Gastrocnemius medialis (tissue), 4 donors: ENCODE data around the gene SLFNL1. TPM values are rescaled to one million over a fixed set of nuclear protein-coding genes. Genes with fewer than 3 reads are reported as not detected.

Experiments
- ATAC-seq, 2 donors: fragments of 150-250 bp; one replicate each; pipeline ENCODE4 v1.9.1; 2016
- DNase-seq, 2 donors: peaks; one replicate each; pipeline ENCODE4 v3.0.0-alpha.2; 2019
- H3K27ac ChIP-seq, 4 donors: fragments of 200-600 bp; sonication (generic); 1 replicate in 1 of 4; 2 replicates in 3 of 4; pipeline ENCODE4 v1.5.1; 2016 to 2018; ENCODE audit warnings: mild to moderate bottlenecking in 2 of 4, moderate library complexity in 1 of 4
- H3K27me3 ChIP-seq, 3 donors: fragments of 200-600 bp; sonication (generic) in 2 of 3; 1 replicate in 1 of 3; 2 replicates in 2 of 3; pipeline versions ENCODE4 v1.5.1 to v1.6.0; 2016 to 2019; ENCODE audit warnings: mild to moderate bottlenecking in 1 of 3, moderate library complexity in 1 of 3
- H3K36me3 ChIP-seq, 2 donors: fragments of 200-600 bp; sonication (generic) in 1 of 2; one replicate each; pipeline ENCODE4 v1.5.1; 2017 to 2018
- H3K4me1 ChIP-seq, 2 donors: fragments of 200-600 bp; sonication (generic) in 1 of 2; one replicate each; pipeline ENCODE4 v1.5.1; 2016 to 2017; ENCODE audit warnings: mild to moderate bottlenecking in 2 of 2
- H3K4me3 ChIP-seq, 4 donors: fragments of 200-600 bp; sonication (generic) in 3 of 4; 1 replicate in 1 of 4; 2 replicates in 3 of 4; pipeline ENCODE4 v1.5.1; 2016 to 2019; ENCODE audit warnings: mild to moderate bottlenecking in 2 of 4
- H3K9me3 ChIP-seq, 3 donors: fragments of 200-600 bp; sonication (generic) in 2 of 3; 1 replicate in 1 of 3; 2 replicates in 2 of 3; pipeline ENCODE4 v1.5.1; 2016 to 2019
- CTCF ChIP-seq, 5 experiments: fragments of 450-650 bp in 3 of 5; fragments of 200-600 bp in 2 of 5; sonication (generic) in 2 of 5; IDR thresholded peaks in 4 of 5; conservative IDR thresholded peaks in 1 of 5; 1 replicate in 4 of 5; 2 replicates in 1 of 5; pipeline ENCODE4 v1.5.1; 2016 to 2019; ENCODE audit warnings: antibody characterized with exemption in 5 of 5, mild to moderate bottlenecking in 3 of 5, moderate library complexity in 3 of 5
- POLR2A ChIP-seq, 2 donors: fragments of 450-650 bp; IDR thresholded peaks; one replicate each; pipeline ENCODE4 v1.6.1; 2017; ENCODE audit warnings: antibody characterized with exemption in 2 of 2, mild to moderate bottlenecking in 2 of 2, moderate library complexity in 2 of 2
- in situ Hi-C, 4 donors: fragments of 200-750 bp; cut with MboI; loops; one replicate each; pipeline versions ENCODE4 v1.15.0 to v1.8.0; 2017; ENCODE audit warnings: low sequenced_read_pairs in 4 of 4
- intact Hi-C: fragments of 100-400 bp; cut with DNase I; formaldehyde crosslinking; loops from one replicate; pipeline ENCODE4 v1.15.1; 2023; ENCODE audit warnings: low total_unique reads
- total RNA-seq, 4 donors: library from RNA; depleted of rRNA; stranded (reverse); fragments of >200 nt; gene quantifications; one replicate each; pipeline versions ENCODE4 v1.1.0 to v1.2.3, GENCODE V29; 2016

Gene SLFNL1
- total RNA-seq, 4 donors from 2014 or later, result 0.29 to 2.0 (median 0.69) TPM

- no peak for ATAC-seq
- DNase-seq, result no peak
- Histone ChIP-seq H3K27me3 (no peaks in the 10 kb centered on the region), H3K27ac (no peak overlapping the region), H3K9me3 (no peaks in the 10 kb centered on the region), H3K4me1 (peaks cover 3 to 7% of the 10 kb centered on the region in 2 donors), H3K4me3 (no peak overlapping the region), H3K36me3 (peaks cover 0 to 55% of the 10 kb centered on the region in 2 donors)
- TF ChIP-seq POLR2A (IDR thresholded peaks at IDR 0.05), result no peak
- in situ Hi-C loops (no loop called here), intact Hi-C loops (no loop called here)
These were observed 15.6 kb downstream of the SLFNL1 start for GRCh38 chr1:41005876-41006275.

GRCh38 chr1:41003640-41004220 is 17.8 kb downstream of the SLFNL1 start:
- ATAC-seq (peak; percentile 100), DNase-seq (peak; percentile 98)
- in situ Hi-C loops, result no loop called here
- H3K27ac ChIP-seq, result peak overlapping the region; percentile 10 to 82 (median 72)
- H3K9me3 ChIP-seq, result no peaks in the 10 kb centered on the region
- H3K4me3 ChIP-seq, result no peak overlapping the region
- TF ChIP-seq POLR2A (IDR thresholded peaks at IDR 0.05) (no peak), CTCF (IDR thresholded peaks at IDR 0.05 in 4 of 5, conservative IDR thresholded peaks at IDR 0.05 in 1 of 5) (peak; percentile 43 to 65 (median 58))
- no peaks in the 10 kb centered on the region for H3K27me3 ChIP-seq
- H3K4me1 ChIP-seq, result peaks cover 3 to 7% of the 10 kb centered on the region in 2 donors
- intact Hi-C loops, result loop anchor here (1.0 to 5.0 kb wide), 2 partner anchors 23 to 99 kb away; no protein-coding TSS in a partner anchor
- H3K36me3 ChIP-seq, result peaks cover 0 to 46% of the 10 kb centered on the region in 2 donors

GRCh38 chr1:41003127-41003639 is 18.3 kb downstream of the SLFNL1 start:
- TF ChIP-seq POLR2A (IDR thresholded peaks at IDR 0.05) (no peak), CTCF (IDR thresholded peaks at IDR 0.05 in 4 of 5, conservative IDR thresholded peaks at IDR 0.05 in 1 of 5) (no peak)
- H3K36me3 ChIP-seq, result peaks cover 0 to 46% of the 10 kb centered on the region in 2 donors
- intact Hi-C loops (loop anchor here (1.0 to 5.0 kb wide), 2 partner anchors 23 to 99 kb away; no protein-coding TSS in a partner anchor), in situ Hi-C loops (no loop called here)
- H3K27ac ChIP-seq, result peak overlapping the region; percentile 10 to 82 (median 72)
- H3K9me3 ChIP-seq, result no peaks in the 10 kb centered on the region
- H3K4me3 ChIP-seq, result no peak overlapping the region
- DNase-seq, result no peak
- H3K27me3 ChIP-seq, result no peaks in the 10 kb centered on the region
- H3K4me1 ChIP-seq, result peaks cover 3 to 7% of the 10 kb centered on the region in 2 donors
- ATAC-seq, result peak in 1 of 2 donors; percentile 3

- Histone ChIP-seq H3K4me1 (peaks cover 3 to 7% of the 10 kb centered on the region in 2 donors), H3K36me3 (peaks cover 0 to 54% of the 10 kb centered on the region in 2 donors), H3K27ac (no peak overlapping the region), H3K9me3 (no peaks in the 10 kb centered on the region), H3K4me3 (no peak overlapping the region), H3K27me3 (no peaks in the 10 kb centered on the region)
- DNase-seq (no peak), ATAC-seq (no peak)
- TF ChIP-seq POLR2A (IDR thresholded peaks at IDR 0.05) (no peak), CTCF (IDR thresholded peaks at IDR 0.05 in 4 of 5, conservative IDR thresholded peaks at IDR 0.05 in 1 of 5) (no peak)
- intact Hi-C loops (no loop called here), in situ Hi-C loops (no loop called here)
These were observed 22.9 kb downstream of the SLFNL1 start for GRCh38 chr1:40998668-40999067.

- H3K9me3 ChIP-seq, result no peaks in the 10 kb centered on the region
- DNase-seq (no peak), ATAC-seq (no peak)
- TF ChIP-seq CTCF (IDR thresholded peaks at IDR 0.05 in 4 of 5, conservative IDR thresholded peaks at IDR 0.05 in 1 of 5) (no peak), POLR2A (IDR thresholded peaks at IDR 0.05) (no peak)
- H3K27me3 ChIP-seq, result no peaks in the 10 kb centered on the region
- intact Hi-C loops (no loop called here), in situ Hi-C loops (no loop called here)
- peaks cover 0 to 61% of the 10 kb centered on the region in 2 donors for H3K36me3 ChIP-seq
- H3K4me1 ChIP-seq, result no peaks in the 10 kb centered on the region
- H3K4me3 ChIP-seq, result no peak overlapping the region
- H3K27ac ChIP-seq, result no peak overlapping the region
These were observed 24.4 kb downstream of the SLFNL1 start for GRCh38 chr1:40997096-40997495.
